NCI-H2107 treated with DMSO at 0.1 percent for 48 hours (cell line): ENCODE data around the gene SPOCK1.
A peak's percentile ranks its signal among the peaks of the same experiment; 100 is the strongest.
"Not testable (repeated sequence)": the region's sequence is repeated elsewhere in the genome, so short reads cannot be mapped to it uniquely, and the experiment has no call there.

Experiments used
- DNase-seq: peaks from one replicate; lab custom pipeline; 2025; ENCODE audit not compliant: unreplicated experiment; lab: John Stamatoyannopoulos, UW

Gene SPOCK1

DNA sequence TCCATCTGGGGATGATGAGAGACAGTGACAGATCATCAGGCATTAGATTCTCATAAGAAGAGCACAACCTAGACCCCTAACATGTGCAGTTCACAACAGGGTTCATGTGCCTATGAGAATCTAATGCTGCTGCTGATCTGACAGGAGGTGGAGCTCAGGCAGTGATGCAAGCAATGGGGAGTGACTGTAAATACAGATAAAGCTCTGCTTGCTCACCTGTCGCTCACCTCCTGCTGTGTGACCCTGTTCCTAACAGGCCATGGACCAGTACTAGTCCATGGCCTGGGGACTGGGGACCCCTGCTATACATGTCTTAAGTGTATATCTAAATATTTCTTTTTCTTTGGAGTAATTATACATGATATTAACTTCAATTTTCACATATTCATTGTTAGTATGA, 265.8 kb downstream of the SPOCK1 start:
- DNase-seq, result not testable (repeated sequence)

DNA sequence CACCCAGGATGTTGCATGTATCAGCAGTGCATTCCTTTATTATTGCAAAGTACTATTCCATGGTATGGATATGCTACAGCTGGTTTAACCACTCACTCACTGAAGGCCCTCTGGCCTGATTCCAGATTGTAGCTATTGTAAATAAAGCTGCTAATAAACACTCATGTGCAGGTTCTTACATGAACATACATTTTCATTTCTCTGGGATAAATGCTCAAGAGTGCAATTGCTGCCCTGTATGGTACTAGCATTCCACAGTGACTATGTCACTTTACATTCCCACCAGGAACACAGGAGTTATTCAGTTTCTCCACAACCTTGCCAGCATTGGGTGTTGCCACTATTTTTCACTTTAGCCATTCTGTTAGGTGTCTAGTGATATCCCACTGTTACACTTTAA, 267.6 kb downstream of the SPOCK1 start:
- no peak for DNase-seq

DNA sequence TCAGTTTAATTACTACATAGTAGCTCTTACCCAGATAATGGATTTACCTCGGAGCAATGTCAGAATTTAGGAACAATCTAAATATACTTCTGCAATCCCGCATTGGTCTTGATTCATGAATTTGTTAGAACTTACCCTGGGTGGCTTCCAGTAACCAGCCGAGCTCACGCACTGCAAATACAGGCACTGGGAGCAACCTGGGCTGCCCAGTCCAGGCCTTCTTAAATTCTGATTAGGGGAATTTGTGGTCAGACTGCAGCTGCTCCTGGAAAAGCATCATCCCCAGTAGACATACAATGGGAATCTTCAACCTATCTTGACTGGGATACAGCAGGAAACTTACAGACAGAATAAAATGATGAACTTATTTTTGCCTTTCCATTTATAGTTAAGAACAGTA, 270.3 kb downstream of the SPOCK1 start:
- DNase-seq, result no peak

DNA sequence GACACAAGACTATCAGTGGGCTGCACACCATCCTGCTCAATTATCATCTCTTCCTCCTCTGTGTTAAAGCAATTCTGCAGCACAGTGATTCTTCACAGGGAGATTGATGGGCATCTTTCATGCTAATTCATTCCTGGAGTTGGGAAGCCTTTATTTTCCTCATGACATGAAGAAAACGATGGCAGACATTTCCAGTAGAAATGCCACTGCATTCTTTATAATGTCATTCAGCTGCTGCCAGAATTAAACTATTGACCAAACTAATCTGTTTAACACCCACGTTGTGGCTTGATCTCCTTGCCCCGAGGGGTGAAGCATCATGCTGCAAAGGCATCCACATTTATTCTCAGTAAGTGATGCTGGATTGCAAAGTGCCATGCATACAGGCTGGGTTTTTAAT, 273.0 kb downstream of the SPOCK1 start:
- no peak for DNase-seq

DNA sequence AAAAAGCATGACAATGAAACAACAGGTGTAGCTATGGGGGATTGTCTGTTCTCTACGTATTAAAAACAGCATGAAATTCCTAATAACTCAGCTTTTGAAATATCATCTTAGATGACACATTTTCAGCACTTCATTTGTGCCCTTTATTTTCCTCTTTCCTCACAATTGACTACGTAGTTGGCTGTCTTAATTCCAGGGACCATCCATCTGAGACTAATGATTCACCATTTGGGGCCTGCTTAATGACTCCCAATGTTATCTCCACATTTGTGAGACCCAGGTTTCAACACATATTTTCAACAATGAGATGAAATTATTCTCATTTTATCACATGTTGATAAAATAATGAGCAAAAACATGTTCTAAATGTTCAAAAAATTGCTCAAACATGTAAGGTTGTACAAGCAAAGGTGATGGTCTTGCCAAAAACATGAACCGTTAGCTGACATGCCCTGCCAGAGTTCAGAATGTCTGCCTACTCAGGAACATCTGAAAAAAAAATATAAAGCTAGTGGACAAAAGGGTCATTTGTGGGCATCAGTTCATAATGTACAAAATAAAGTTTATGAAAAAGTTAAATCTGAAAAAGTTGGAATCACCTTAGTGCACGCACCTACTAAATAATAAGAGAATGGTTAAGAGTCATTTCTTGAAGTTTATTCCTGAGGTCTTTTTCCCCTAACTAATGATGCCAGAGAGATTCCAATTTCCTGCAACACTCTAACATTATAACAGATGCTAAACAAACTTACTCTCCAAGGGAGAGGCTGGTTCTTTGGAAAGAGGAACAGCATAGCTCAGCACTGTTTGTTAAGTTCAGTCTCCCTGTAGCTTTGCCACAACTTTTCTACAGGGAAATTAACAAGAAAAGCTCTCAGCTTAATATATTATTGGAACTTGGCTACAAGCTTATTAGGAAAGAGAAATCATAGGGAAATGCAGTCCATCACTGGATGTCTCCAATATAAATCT, 275.5 kb downstream of the SPOCK1 start:
- no peak for DNase-seq

DNA sequence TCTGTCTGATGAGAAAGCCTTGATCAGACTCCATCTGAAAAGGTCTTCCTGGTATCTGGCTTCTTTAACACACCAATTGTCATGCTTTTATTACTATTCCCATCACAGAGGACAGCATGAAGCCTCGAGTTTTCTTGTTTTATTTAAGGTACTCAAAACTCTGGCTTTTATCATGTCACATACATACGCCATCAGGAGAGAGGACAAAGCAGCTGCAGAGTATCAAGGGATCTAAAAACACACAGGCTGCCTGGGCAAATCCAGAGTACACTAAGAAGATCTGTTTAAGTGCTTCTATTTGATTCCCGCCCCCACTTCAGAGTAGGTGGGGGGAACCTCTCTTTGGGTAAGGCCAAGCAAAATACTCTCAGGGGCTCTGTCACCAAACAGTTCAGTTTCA, 277.2 kb downstream of the SPOCK1 start:
- no peak for DNase-seq

DNA sequence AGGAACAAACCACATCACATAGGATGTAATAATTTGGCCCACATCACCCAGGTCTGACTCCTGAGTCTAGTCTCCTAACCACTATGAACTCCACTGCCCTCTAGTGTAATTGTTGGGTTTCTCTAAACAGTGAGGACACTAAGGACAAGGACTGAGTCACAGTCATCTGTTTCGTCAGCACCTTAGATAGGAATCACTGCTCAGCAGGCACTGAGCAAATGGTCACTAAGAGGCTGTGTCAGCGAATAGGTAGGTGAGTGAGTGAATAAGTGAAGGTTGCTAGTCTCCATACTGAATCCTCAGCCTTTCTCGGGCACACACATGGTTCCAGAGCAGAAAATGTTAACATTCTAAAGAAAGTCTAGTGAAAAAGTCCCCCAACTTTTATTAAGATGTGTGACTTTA, 278.6 kb downstream of the SPOCK1 start:
- peak; percentile 10 for DNase-seq

DNA sequence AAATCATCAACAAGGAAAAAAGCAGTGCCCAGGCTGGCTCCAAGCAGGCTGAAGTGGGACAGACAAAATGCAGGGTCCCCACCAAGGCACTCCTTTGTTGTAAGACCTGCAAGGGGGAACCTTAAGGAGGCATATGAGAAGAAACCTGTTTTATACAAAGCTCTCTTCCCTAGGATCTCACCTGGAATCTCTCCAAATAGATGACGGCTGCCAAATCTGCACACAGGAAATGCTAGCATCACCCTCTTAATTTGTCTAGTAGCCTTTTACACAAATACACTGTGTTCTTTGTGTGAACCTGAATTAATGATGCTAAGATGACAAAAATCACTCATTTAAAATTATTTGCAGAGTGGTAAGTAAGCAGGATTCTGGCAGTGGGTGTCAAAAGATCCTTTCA, 280.2 kb downstream of the SPOCK1 start:
- no peak for DNase-seq

DNA sequence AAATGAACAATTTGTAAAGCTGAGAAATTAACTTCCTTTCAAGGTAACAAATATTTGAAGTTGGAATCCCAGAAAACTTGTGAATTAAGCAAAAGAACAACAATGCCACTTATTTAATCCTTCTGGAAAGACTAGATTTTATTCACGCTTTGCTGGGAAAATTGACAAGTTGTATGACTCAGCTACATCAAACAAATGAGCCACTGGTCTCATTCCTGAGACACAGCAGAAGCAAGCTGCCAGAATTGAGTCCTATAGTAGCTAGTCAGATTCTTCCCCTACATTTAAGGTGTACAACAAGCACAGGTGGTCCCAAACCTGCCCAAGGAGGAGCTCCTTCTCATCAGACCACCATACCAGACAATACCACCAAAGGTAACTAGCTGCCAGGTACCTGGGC, 280.7 kb downstream of the SPOCK1 start:
- DNase-seq, result no peak

DNA sequence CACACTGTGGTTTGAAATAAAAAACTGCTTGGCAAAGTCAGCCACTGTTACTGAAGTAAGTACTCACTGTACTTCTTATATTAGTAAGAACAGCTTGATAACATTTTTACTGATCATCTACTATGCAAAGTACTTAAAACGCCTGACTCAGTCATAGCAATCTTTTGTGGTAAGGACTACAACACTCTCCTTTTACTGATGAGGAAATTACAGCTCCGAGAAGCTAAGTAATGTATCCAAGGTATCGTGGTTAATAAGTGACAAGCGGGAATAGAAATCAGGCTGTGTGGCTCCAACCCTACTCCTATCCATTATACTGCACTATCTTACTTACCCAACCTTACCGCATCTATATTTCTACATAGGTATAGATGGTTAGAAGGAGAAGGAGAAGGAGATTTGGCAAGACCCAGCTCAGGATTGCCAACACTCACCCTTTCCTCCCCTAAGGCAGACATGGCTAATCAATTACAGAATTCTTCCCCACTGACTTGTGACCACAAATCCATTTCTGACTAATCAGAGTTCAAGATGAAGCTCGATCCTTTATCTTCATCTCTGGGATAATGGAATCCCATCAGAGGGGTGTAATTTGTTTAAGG, 281.4 kb downstream of the SPOCK1 start:
- DNase-seq, result no peak

DNA sequence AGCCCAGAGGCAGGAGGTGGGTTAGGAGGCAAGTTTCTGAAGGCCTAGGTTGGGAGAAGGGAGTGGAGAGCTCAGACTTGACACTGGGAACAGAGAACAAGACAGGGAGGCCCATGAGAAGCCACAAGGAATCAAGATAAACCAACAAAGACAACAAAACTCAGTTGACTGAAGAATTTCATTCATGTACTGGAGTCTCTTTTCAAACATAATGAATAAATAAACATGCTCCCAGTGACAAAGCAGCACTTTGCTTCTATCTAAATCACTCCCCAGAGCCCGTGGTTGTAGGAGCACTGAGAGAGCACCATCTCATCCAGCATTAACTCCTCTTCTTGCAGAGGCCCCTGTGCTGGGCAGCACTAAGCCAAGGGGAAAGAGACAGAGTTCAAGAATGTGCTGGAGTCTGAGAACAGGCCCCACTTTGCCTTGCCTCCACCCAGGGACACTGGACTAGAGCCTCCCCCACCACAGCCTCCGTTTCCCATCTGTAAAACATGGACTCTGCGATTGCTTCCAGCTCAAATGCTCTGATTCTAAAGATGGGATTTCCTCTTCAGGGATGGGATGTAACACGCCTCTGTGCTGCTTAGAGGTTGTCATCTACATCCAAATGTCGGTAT, 282.0 kb downstream of the SPOCK1 start:
- no peak for DNase-seq

DNA sequence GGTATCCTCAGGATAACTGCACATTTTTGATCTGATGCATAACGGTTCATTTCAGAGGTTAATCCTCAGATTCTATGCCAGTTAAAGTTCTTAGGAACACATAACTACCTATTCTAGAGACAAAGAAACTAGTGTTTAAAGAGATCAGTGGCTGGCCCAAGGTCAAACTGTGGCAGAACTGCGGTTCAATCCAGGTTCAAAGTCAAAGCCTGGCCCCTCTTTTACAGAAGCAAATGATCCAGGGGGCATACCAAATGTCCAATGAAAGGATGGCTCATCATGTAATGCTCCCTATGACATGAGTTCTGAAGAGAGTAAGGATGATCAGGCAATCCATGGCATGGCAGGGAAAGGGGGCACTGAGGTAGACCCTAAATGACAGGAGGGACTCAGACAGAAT, 283.3 kb downstream of the SPOCK1 start:
- DNase-seq, result no peak

DNA sequence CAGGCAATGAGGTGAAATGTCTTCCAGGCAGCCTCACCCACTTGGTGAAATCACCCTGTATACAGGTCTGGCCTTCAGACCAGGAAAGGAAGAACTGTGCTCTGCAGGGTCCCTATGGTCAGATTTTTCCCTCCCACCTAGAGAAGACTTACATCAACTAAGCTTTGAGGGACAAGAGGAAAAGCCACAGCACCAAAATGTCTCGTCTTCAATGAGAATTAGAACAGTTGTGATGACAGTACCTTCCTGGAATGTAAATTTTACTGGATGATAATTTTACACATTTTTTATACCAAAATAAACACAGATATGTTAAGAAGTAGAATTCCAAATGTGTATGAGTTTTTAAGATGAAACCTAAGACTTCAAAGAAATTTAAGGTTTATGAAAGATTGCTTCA, 283.9 kb downstream of the SPOCK1 start:
- DNase-seq, result no peak

DNA sequence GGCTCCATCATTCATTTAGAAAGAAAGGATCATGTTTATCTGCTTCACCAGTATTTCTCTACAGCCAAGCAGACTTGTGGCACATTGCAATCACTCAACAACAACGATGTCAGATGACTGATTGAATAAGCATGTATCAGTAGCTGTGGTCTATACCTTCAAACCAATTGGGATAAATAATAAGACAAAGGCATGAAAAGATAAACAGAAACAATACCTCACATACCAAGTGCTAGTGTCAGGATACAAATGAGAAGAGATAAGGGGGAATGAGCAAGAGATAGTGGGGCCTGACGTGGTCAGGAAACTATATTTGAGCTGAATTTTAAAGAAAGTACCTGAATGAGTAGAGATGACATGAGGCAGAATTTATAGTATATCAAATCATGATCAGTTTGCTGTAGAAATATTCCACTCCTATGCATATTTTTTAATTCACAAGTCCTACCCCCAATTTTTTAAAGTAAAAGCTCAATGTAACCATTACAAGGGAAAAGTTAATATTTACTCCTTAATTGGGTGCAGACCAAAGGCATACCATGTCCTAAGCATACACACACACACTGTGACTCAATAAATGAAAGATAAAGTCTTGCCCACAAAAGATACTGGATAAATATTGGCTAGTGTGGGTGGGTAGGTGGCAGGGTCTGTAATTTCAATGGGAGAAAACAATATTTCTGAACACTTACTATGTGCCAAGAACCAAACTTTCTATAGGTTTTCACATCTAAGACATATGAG, 284.5 kb downstream of the SPOCK1 start:
- no peak for DNase-seq

DNA sequence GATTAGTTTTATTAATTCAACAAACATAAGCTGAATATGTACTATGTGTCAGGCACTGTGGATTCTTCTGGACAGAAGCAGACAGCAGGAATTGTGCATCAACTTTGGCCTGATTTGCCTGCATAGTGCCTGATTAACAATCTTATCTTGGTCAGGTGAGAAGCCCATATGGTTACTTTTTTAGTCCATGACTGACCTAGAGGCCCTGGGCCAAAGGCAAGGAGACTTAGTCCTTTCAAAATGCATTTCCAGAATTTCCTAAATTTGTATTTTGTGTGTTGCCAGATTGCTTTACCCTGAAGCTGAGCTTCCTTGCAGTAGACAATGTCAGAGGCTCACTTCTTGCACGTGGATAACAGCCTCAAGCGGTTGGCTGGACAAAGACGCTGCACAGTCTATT, 286.7 kb downstream of the SPOCK1 start:
- no peak for DNase-seq

DNA sequence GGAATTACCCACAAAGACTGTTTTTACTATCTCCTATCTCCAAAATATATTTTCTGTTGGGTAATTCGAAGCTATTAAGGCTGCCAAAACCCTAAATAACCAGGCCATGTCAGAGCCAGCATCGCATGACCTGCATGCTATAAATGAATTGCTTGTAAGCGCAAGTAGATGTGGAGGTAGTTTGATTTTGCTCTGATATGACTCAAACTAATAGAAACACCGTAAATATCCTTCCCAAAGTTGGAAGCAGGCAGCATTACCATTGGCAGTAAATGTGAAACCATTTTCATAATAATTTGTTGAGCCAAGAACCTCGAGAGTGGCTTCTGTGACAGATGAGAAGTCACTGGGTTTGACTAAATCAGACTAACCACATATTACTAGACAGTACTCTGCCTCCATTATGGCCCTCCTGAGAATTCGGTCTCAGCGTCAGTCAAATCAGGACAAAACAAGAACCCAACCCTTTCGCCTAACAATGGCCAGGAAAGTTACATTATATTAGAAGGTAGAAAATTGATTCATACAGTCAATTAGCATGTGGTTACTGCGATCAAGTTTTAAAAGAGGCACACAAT, 289.8 kb downstream of the SPOCK1 start:
- peak; percentile 29 for DNase-seq

DNA sequence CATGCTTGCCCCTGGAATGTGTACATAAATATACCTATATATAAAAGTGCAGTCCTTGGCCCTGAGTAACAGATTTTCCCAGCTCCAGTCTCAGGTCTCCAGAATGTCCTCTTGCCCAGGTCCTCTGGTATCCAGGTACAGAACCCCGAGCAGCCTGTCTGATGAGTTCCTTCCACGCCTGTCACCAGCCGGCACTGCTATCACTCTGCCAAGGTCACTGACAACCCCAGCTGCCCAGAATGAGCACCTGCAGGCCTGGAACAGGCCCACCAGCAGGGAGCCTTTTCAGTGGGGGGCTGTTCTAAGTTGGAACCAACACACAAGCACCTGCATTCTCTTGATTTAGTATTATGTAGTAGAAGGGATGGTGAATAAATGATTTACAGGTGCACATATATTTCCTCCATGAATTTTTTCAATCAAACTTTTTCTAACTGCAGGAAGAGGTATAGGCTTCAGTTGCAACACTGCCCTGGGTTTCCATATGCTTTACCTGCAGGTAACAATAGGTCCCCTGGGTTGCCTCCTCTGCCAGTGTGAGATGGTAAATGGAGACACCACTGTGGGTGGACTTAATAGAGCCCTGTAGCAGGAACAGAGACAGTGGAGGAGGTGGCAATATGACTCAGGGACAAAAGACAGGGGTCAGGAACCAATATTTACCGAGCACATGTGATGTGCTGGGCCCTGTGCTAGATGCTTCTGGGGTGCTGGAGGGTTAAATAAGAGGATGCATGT, 291.9 kb downstream of the SPOCK1 start:
- no peak for DNase-seq

DNA sequence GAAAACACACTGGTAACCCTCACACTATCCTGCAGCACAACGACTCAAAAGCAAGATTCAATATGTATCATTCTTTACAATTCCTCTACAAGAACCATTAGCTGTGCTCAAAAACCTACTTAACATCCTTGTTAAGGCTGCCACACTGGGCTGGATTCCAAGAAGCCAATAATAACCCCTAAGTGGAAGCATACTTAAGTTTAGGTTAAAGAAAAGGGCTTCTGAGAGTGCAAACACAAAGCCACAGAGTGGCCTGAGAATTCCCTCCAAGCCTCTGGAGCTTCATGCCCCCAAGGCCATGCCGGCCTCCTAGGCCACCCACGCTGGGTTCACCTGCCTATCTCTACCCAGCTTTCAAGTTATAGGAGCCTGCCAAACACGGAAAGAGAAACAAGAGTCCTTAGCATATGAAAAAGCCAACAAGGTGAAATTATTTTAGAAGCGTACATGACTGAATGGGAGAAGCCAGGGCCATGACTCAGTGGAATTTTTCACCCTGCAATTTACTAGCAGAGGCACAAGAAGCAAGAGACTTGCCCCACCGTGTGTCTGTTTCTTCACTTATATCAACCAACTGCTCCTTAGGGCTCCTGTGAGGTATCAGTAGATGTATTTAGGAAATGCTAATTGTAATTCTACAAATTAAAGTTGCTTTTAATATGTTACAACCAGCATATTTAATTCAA, 293.0 kb downstream of the SPOCK1 start:
- peak; percentile 53 for DNase-seq

DNA sequence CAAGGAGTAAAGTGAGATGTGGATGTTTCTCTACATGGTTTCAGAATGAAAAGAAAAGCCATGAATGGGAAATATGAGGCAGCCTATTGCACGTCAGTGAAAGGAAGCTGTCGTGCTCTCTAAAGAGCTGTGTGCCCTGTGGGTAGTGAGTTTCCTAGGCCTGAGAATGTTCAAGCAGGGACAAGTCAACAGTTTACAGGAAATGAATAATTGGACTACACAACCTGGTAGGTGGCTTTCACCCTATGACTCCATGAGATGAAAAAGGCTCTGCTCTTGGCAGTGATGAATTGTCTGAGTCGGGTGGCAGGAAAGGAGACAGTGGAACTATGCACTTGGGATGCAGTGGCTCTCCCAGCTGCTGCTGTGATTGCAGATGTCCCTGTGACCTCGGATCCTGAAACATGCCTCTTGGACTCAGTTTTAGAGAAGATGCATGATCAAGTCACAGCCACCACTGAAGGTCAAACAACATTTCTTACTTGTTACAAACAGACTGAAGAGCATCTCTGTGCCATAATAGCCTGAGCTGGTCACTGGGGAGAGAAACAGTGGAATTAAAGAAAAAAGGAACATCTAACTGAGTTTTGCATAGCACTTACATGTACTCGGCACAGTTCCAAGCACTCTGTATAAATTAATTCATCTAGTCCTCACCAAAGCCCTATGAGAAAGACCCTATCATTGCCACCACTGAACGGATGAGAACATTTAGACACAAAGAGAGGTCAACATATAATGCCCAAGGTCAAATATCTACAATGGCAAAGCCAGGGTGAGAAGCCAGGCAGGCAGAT, 293.7 kb downstream of the SPOCK1 start:
- no peak for DNase-seq
